A549 (cell line): ENCODE measurements around the gene PLXNB2. TPM values are rescaled to one million over a fixed set of nuclear protein-coding genes. Genes with fewer than 3 reads are reported as not detected.

ENCODE experiments used
- ATAC-seq, 2 experiments: fragments of 200-7000 bp in 1 of 2; fragments of >200 bp in 1 of 2; cut with Nextera tagmentation in 1 of 2; cut with Tn5 transposase in 1 of 2; 3 replicates each; pipeline versions ENCODE4 v1.8.0 to v1.9.1; 2018 to 2020; ENCODE audit warnings: mild to moderate bottlenecking in 1 of 2, moderate library complexity in 1 of 2
- CTCF ChIA-PET: fragments of 300-600 bp; sonication (Branson Sonifier 250); formaldehyde crosslinking; extraction: SDS; loops from one replicate; lab custom pipeline; 2021; ENCODE audit warnings: antibody characterized with exemption, inconsistent platforms; lab: Yijun Ruan, JAX
- POLR2A ChIA-PET: fragments of 350-600 bp; formaldehyde crosslinking; extraction: SDS; loops from one replicate; lab custom pipeline; 2021; ENCODE audit warnings: antibody characterized with exemption, inconsistent platforms; lab: Yijun Ruan, JAX
- DNase-seq, 2 experiments: peaks; one replicate each; pipeline versions ENCODE4 v3.0.0 to v3.0.0-alpha.2; 2011 to 2016; ENCODE audit warnings: low read depth in 1 of 2, low spot score in 1 of 2
- FAIRE-seq: peaks from 2 replicates; lab custom pipeline; 2011; peaks lifted over from hg19 to GRCh38; lab: Jason Lieb, UNC
- H3K27ac ChIP-seq, 2 experiments: fragments of >200 bp; sonication (Bioruptor Twin); formaldehyde crosslinking; 3 replicates each; pipeline ENCODE4 v1.5.1; 2016 to 2017
- H3K4me1 ChIP-seq: fragments of >200 bp; sonication (Bioruptor Twin); formaldehyde crosslinking; 3 replicates; pipeline ENCODE4 v1.6.1; 2016
- H3K4me2 ChIP-seq: fragments of >200 bp; sonication (Bioruptor Twin); formaldehyde crosslinking; 3 replicates; pipeline ENCODE4 v1.6.1; 2016
- H3K4me3 ChIP-seq: fragments of >200 bp; sonication (Bioruptor Twin); formaldehyde crosslinking; 3 replicates; pipeline ENCODE4 v1.5.1; 2016
- H3K9me3 ChIP-seq: fragments of >200 bp; sonication (Bioruptor Twin); formaldehyde crosslinking; 3 replicates; pipeline ENCODE4 v1.6.1; 2016
- EHF ChIP-seq: fragments of 250-450 bp; sonication (Bioruptor Pico); IDR thresholded peaks from 2 replicates; pipeline ENCODE4 v1.5.0; 2020; ENCODE audit warnings: mild to moderate bottlenecking
- EHMT2 ChIP-seq: fragments of 200-600 bp; sonication (generic); IDR thresholded peaks from 2 replicates; pipeline ENCODE4 v1.6.1; 2016; ENCODE audit warnings: antibody characterized with exemption, low read depth, mild to moderate bottlenecking, moderate library complexity
- EP300 ChIP-seq, 2 experiments: fragments of >200 bp; sonication (Bioruptor Twin); formaldehyde crosslinking; IDR thresholded peaks; 2 replicates in 1 of 2; 3 replicates in 1 of 2; pipeline ENCODE4 v1.6.1; 2016 to 2017
- ESRRA ChIP-seq: fragments of 150-350 bp; IDR thresholded peaks from 2 replicates; pipeline ENCODE4 v1.6.1; 2014; ENCODE audit warnings: mild to moderate bottlenecking, low read length, borderline replicate concordance
- FOSL2 ChIP-seq, 2 experiments: fragments of 450-650 bp in 1 of 2; fragments of >200 bp in 1 of 2; sonication (Bioruptor Twin) in 1 of 2; formaldehyde crosslinking; IDR thresholded peaks; 2 replicates each; pipeline versions ENCODE4 v1.5.0 to v1.6.1; 2016 to 2020; ENCODE audit warnings: mild to moderate bottlenecking in 1 of 2, moderate library complexity in 1 of 2
- FOXS1 ChIP-seq: fragments of 250-450 bp; sonication (Bioruptor Pico); IDR thresholded peaks from 2 replicates; pipeline ENCODE4 v1.5.0; 2020; ENCODE audit warnings: mild to moderate bottlenecking, moderate library complexity
- GATA3 ChIP-seq: IDR thresholded peaks from 2 replicates; pipeline ENCODE4 v1.6.1; 2012; ENCODE audit warnings: borderline replicate concordance
- HOXA7 ChIP-seq: fragments of 250-450 bp; sonication (Bioruptor Pico); IDR thresholded peaks from 2 replicates; pipeline ENCODE4 v1.5.0; 2020; ENCODE audit warnings: mild to moderate bottlenecking, moderate library complexity
- HOXB5 ChIP-seq: fragments of 250-450 bp; sonication (Bioruptor Pico); IDR thresholded peaks from 2 replicates; pipeline ENCODE4 v1.5.0; 2020; ENCODE audit warnings: mild to moderate bottlenecking, moderate library complexity
- JUNB ChIP-seq: fragments of >200 bp; sonication (Bioruptor Twin); formaldehyde crosslinking; IDR thresholded peaks from 2 replicates; pipeline ENCODE4 v1.6.1; 2016
- KDM5A ChIP-seq: fragments of 200-600 bp; sonication (generic); IDR thresholded peaks from 2 replicates; pipeline ENCODE4 v1.6.1; 2016; ENCODE audit warnings: antibody characterized with exemption, mild to moderate bottlenecking
- MAZ ChIP-seq: fragments of 150-350 bp; IDR thresholded peaks from 2 replicates; pipeline ENCODE4 v1.6.1; 2014; ENCODE audit warnings: antibody characterized with exemption, low read depth, low read length, borderline replicate concordance
- MYC ChIP-seq: IDR thresholded peaks from 2 replicates; pipeline ENCODE4 v1.6.1; 2012; ENCODE audit warnings: mild to moderate bottlenecking, inconsistent platforms, low read length, improper control_type of control experiment, borderline replicate concordance
- NFE2L2 ChIP-seq: fragments of 150-350 bp; conservative IDR thresholded peaks from 2 replicates; pipeline ENCODE4 v1.6.1; 2014; ENCODE audit warnings: low read length
- NPAS2 ChIP-seq: fragments of 250-450 bp; sonication (Bioruptor Pico); IDR thresholded peaks from 2 replicates; pipeline ENCODE4 v1.8.0; 2022; ENCODE audit warnings: mild to moderate bottlenecking, moderate library complexity, borderline replicate concordance
- POLR2AphosphoS2 ChIP-seq: conservative IDR thresholded peaks from 2 replicates; pipeline ENCODE4 v1.6.1; 2012; ENCODE audit warnings: low read length, improper control_type of control experiment, inconsistent platforms
- RFX5 ChIP-seq: fragments of 450-650 bp; IDR thresholded peaks from 2 replicates; pipeline ENCODE4 v1.7.1; 2014; ENCODE audit warnings: antibody characterized with exemption, mild to moderate bottlenecking, moderate library complexity
- SREBF2 ChIP-seq: fragments of 450-650 bp; IDR thresholded peaks from 2 replicates; pipeline ENCODE4 v1.6.1; 2014; ENCODE audit warnings: mild to moderate bottlenecking, moderate library complexity
- TFCP2L1 ChIP-seq: fragments of 250-450 bp; sonication (Bioruptor Pico); IDR thresholded peaks from 2 replicates; pipeline ENCODE4 v1.5.0; 2021; ENCODE audit warnings: mild to moderate bottlenecking
- TP53 ChIP-seq: fragments of 250-450 bp; sonication (Bioruptor Pico); IDR thresholded peaks from 2 replicates; pipeline ENCODE4 v1.5.0; 2021; ENCODE audit warnings: mild to moderate bottlenecking, moderate library complexity
- ZFP36 ChIP-seq: fragments of 450-650 bp; IDR thresholded peaks from 2 replicates; pipeline ENCODE4 v1.6.1; 2014; ENCODE audit warnings: borderline replicate concordance; ENCODE audit not compliant: partially characterized antibody
- ZNF302 ChIP-seq: fragments of 250-450 bp; sonication (Bioruptor Pico); IDR thresholded peaks from 2 replicates; pipeline ENCODE4 v1.9.0; 2021; ENCODE audit warnings: inconsistent platforms, mild to moderate bottlenecking, moderate library complexity
- ZSCAN20 ChIP-seq: fragments of 250-450 bp; sonication (Bioruptor Pico); IDR thresholded peaks from 2 replicates; pipeline ENCODE4 v1.8.0; 2022; ENCODE audit warnings: mild to moderate bottlenecking, moderate library complexity
- WGBS: methylation state at CpG from one replicate; pipeline ENCODE4 v1.1.6; 2017; ENCODE audit errors: missing lambda C conversion rate; 5-methylcytosine and 5-hydroxymethylcytosine counted together
- polyA plus RNA-seq, 4 experiments: library from polyadenylated mRNA; depleted of rRNA in 3 of 4; stranded (reverse); fragments of >200 nt; fragmentation: RNase III in 1 of 4; extraction: RNeasy Plus Mini Kit Qiagen cat#74134 plus additional on column Dnase treatment in 1 of 4; gene quantifications; 2 replicates in 3 of 4; 3 replicates in 1 of 4; pipeline ENCODE4 v1.2.3, GENCODE V29; 2011 to 2017
- TF ChIP-seq, protein P1 (sequence below): fragments of >200 bp; sonication (Bioruptor Twin); formaldehyde crosslinking; IDR thresholded peaks from 3 replicates; pipeline ENCODE4 v1.5.1; 2016
- TF ChIP-seq, protein P2 (sequence below): IDR thresholded peaks from 2 replicates; pipeline ENCODE4 v1.6.1; 2012
- TF ChIP-seq, protein P3 (sequence below): fragments of 450-650 bp; IDR thresholded peaks from 2 replicates; pipeline ENCODE4 v1.6.1; 2014; ENCODE audit warnings: antibody characterized with exemption
- TF ChIP-seq, protein P4 (sequence below): fragments of >200 bp; sonication (Bioruptor Twin); formaldehyde crosslinking; IDR thresholded peaks from 2 replicates; pipeline ENCODE4 v1.6.1; 2016
- TF ChIP-seq, protein P5 (sequence below): IDR thresholded peaks from 2 replicates; pipeline ENCODE4 v1.6.1; 2012; ENCODE audit warnings: low read depth, borderline replicate concordance

The PLXNB2 gene
- polyA plus RNA-seq, 2 of the 4 experiments (the other 2 are of a cell fraction) = 24.6 to 64.4 TPM

DNA sequence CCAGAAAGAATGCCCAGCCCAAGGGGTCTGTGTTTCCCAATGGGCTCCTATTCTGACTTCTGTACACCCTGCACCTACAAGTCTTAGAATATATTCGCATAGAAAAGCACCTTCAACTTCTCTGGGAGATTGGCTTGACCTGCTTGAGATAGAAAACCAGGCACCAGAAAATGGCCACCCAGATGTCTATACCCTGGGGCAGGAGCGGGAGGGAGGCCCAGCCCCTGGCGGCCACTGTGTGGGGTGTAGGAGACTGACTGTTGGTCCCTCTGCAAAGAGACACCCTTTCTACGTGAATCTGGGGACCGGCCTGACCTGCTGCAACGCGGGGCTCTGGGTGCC lies 10.9 kb upstream of the PLXNB2 start:
- FAIRE-seq (no peak), DNase-seq (no peak), ATAC-seq (peak in 1 of 2 experiments; percentile 11; a peak in 2 of 6 replicates)
- Histone ChIP-seq H3K4me3 (no peak overlapping the region), H3K9me3 (no peaks in the 10 kb centered on the region), H3K4me2 (no peak overlapping the region), H3K4me1 (0 out of 3 replicates have a peak, but pooled peaks cover 3% of the 10 kb centered on the region), H3K27ac (no peak overlapping the region)
- WGBS = 68% methylated on average over 7 of the region's 7 CpGs
- no peak for TF ChIP-seq HOXA7 (CRISPR knock-in tag)
- TF ChIP-seq ESRRA = no peak
- no peak for TF ChIP-seq TFCP2L1
- TF ChIP-seq JUNB = no peak
- no peak for TF ChIP-seq RFX5
- no peak for TF ChIP-seq KDM5A
- TF ChIP-seq, protein P1, sequence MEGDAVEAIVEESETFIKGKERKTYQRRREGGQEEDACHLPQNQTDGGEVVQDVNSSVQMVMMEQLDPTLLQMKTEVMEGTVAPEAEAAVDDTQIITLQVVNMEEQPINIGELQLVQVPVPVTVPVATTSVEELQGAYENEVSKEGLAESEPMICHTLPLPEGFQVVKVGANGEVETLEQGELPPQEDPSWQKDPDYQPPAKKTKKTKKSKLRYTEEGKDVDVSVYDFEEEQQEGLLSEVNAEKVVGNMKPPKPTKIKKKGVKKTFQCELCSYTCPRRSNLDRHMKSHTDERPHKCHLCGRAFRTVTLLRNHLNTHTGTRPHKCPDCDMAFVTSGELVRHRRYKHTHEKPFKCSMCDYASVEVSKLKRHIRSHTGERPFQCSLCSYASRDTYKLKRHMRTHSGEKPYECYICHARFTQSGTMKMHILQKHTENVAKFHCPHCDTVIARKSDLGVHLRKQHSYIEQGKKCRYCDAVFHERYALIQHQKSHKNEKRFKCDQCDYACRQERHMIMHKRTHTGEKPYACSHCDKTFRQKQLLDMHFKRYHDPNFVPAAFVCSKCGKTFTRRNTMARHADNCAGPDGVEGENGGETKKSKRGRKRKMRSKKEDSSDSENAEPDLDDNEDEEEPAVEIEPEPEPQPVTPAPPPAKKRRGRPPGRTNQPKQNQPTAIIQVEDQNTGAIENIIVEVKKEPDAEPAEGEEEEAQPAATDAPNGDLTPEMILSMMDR = no peak
- TF ChIP-seq POLR2AphosphoS2 = no peak
- TF ChIP-seq, protein P2, sequence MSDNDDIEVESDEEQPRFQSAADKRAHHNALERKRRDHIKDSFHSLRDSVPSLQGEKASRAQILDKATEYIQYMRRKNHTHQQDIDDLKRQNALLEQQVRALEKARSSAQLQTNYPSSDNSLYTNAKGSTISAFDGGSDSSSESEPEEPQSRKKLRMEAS = no peak
- TF ChIP-seq ZNF302 = no peak
- ChIA-PET POLR2A (no interaction called here), CTCF (interaction anchor here (0.9 to 3.2 kb wide), 3 partner anchors 9 to 66 kb away, joined by 4 to 19 read pairs (median 8); partner anchors contain the start of gene DENND6B)

DNA sequence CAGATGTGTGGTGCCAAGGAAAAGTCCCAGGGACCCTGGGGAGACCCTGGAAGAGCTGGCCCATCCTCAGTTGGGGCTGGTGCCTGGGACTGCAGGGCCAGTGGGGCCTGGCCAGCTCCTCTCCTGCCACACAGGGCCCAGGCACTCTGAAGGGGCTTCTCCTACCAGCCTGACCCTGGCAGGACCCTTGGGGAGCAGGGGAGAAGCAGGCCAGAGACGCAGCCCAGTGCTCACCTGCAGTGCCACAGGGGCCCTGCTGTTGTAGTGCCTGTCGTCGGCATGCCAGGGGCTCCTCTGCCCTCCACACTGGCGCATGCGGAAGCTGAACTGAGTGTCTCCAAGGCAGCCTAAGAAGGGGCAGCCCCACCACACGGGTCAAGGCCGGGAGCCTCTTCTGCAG lies 10.2 kb upstream of the PLXNB2 start:
- no peak for ATAC-seq
- Histone ChIP-seq H3K9me3 (no peaks in the 10 kb centered on the region), H3K4me1 (0 out of 3 replicates have a peak, but pooled peaks cover 3% of the 10 kb centered on the region), H3K4me2 (no peak overlapping the region), H3K4me3 (no peak overlapping the region), H3K27ac (no peak overlapping the region)
- DNase-seq = no peak
- ChIA-PET POLR2A (no interaction called here), CTCF (interaction anchor here (0.9 to 3.2 kb wide), 4 partner anchors 9 to 65 kb away, joined by 3 to 19 read pairs (median 6); partner anchors contain the start of gene DENND6B)
- 100% methylated on average over 1 of the region's 7 CpGs for WGBS
- no peak for FAIRE-seq
- no peak for TF ChIP-seq HOXB5 (CRISPR knock-in tag)
- no peak for TF ChIP-seq NFE2L2
- TF ChIP-seq NPAS2 = no peak
- TF ChIP-seq, protein P3, sequence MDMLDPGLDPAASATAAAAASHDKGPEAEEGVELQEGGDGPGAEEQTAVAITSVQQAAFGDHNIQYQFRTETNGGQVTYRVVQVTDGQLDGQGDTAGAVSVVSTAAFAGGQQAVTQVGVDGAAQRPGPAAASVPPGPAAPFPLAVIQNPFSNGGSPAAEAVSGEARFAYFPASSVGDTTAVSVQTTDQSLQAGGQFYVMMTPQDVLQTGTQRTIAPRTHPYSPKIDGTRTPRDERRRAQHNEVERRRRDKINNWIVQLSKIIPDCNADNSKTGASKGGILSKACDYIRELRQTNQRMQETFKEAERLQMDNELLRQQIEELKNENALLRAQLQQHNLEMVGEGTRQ = no peak

DNA sequence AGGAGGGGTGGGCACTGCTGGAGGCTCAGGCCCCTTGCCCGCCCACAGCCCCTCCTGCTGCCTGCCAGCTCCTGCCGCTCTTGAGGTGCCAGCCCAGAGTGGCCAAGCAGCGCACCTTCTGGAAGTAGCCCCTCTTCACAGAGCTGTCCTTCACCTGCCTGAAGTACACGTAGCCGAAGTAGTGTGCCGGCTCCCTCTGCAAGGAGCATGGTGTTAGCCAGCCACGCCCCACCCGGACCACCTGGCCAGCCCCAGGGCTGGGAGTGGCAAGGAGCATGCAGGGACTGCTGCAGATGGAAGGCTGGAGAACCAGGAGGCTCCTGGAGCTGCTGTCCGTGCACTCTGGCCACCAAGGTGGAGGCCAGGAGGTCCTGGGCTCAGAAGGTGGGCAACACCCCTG lies 9.7 kb upstream of the PLXNB2 start:
- ATAC-seq (no peak), DNase-seq (no peak), FAIRE-seq (no peak)
- H3K4me3 ChIP-seq = no peak overlapping the region
- H3K27ac ChIP-seq = no peak overlapping the region
- H3K4me2 ChIP-seq = no peak overlapping the region
- CTCF ChIA-PET = interaction anchor here (0.9 to 3.2 kb wide), 5 partner anchors 10 to 64 kb away, joined by 3 to 19 read pairs (median 4); partner anchors contain the start of gene DENND6B
- no peaks in the 10 kb centered on the region for H3K9me3 ChIP-seq
- WGBS = 95% methylated on average over 4 of the region's 9 CpGs
- H3K4me1 ChIP-seq = 0 out of 3 replicates have a peak, but pooled peaks cover 3% of the 10 kb centered on the region
- POLR2A ChIA-PET = no interaction called here
- TF ChIP-seq FOSL2 (IDR thresholded peaks at IDR 0.05) (no peak), FOSL2 (CRISPR knock-in tag; IDR thresholded peaks at IDR 0.05) (no peak), ZFP36 (no peak), EHMT2 (no peak), EHF (CRISPR knock-in tag) (no peak), TP53 (no peak), ESRRA (no peak), ZSCAN20 (no peak), MAZ (no peak), GATA3 (no peak), EP300 (IDR thresholded peaks at IDR 0.05) (no peak), FOXS1 (CRISPR knock-in tag) (no peak), SREBF2 (no peak), KDM5A (no peak), MYC (no peak), POLR2AphosphoS2 (no peak)
- TF ChIP-seq, protein P4, sequence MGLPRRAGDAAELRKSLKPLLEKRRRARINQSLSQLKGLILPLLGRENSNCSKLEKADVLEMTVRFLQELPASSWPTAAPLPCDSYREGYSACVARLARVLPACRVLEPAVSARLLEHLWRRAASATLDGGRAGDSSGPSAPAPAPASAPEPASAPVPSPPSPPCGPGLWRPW = no peak
- TF ChIP-seq, protein P5, sequence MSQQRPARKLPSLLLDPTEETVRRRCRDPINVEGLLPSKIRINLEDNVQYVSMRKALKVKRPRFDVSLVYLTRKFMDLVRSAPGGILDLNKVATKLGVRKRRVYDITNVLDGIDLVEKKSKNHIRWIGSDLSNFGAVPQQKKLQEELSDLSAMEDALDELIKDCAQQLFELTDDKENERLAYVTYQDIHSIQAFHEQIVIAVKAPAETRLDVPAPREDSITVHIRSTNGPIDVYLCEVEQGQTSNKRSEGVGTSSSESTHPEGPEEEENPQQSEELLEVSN = no peak
- TF ChIP-seq, all 56 proteins: peak for 0
